Kidney (tissue), 14 donors: Measurements from ENCODE around the gene ZNF219. TPM values are rescaled to one million over a fixed set of nuclear protein-coding genes. Genes with fewer than 3 reads are reported as not detected.

Experiments used
- DNase-seq, 5 donors: peaks; one replicate each; pipeline ENCODE4 v3.0.0-alpha.2; 2013 to 2020
- FAIRE-seq: peaks from 2 replicates; lab custom pipeline; 2012; peaks lifted over from hg19 to GRCh38; lab: Jason Lieb, UNC
- H3K27ac ChIP-seq, 2 donors: one replicate each; pipeline ENCODE4 v1.7.0; 2013; ENCODE audit warnings: low read depth in 2 of 2, low read length in 2 of 2, inconsistent platforms in 1 of 2
- H3K27me3 ChIP-seq: one replicate; pipeline ENCODE4 v1.7.1; 2013; ENCODE audit warnings: low read length, inconsistent platforms; ENCODE audit not compliant: control insufficient read depth, insufficient read depth
- H3K36me3 ChIP-seq, 3 donors: one replicate each; pipeline versions ENCODE4 v1.7.0 to v1.7.1; 2013; ENCODE audit warnings: low read length in 3 of 3, control low read depth in 1 of 3, inconsistent platforms in 1 of 3; ENCODE audit not compliant: insufficient read depth in 3 of 3, control insufficient read depth in 2 of 3
- H3K4me1 ChIP-seq, 3 donors: one replicate each; pipeline versions ENCODE4 v1.7.0 to v1.7.1; 2013; ENCODE audit warnings: low read length in 3 of 3, inconsistent platforms in 1 of 3, low read depth in 1 of 3; ENCODE audit not compliant: control insufficient read depth in 2 of 3, insufficient read depth in 2 of 3
- H3K4me3 ChIP-seq, 3 donors: one replicate each; pipeline versions ENCODE4 v1.7.0 to v1.8.1; 2013; ENCODE audit warnings: low read length in 3 of 3, control low read depth in 1 of 3, inconsistent platforms in 1 of 3
- H3K9ac ChIP-seq, 3 donors: one replicate each; pipeline versions ENCODE4 v1.7.0 to v1.7.1; 2013; ENCODE audit warnings: low read length in 3 of 3, control low read depth in 1 of 3, inconsistent platforms in 1 of 3
- H3K9me3 ChIP-seq, 3 donors: one replicate each; pipeline versions ENCODE4 v1.7.0 to v1.7.1; 2013; ENCODE audit warnings: low read length in 3 of 3, control low read depth in 1 of 3, inconsistent platforms in 1 of 3; ENCODE audit not compliant: control insufficient read depth in 2 of 3, insufficient read depth in 1 of 3
- intact Hi-C: fragments of 100-400 bp; cut with DNase I; formaldehyde crosslinking; loops from one replicate; pipeline ENCODE4 v1.11.1; 2022
- polyA plus RNA-seq: library from polyadenylated mRNA; stranded (reverse); fragments of 350-450 nt; fragmentation: Illumina TruSeq; extraction: RNeasy Lipid Tissue Mini Kit (QIAGEN cat#74804); gene quantifications from one replicate; pipeline ENCODE4 v1.2.3, GENCODE V29; 2014; ENCODE audit warnings: low read depth, low replicate concordance; ENCODE audit not compliant: insufficient read depth
- total RNA-seq: library from RNA; stranded (reverse); fragmentation: NEBNext Ultra II Directional; extraction: Animal tissue kit (Norgen Biotek cat#: 25700); gene quantifications from one replicate; pipeline ENCODE4 v1.2.1, GENCODE V29; 2021
- TF ChIP-seq, protein P1 (sequence below): IDR thresholded peaks from 3 replicates; pipeline ENCODE4 v1.5.1; 2012; ENCODE audit warnings: mild to moderate bottlenecking, moderate library complexity, borderline replicate concordance; ENCODE audit not compliant: insufficient read depth; ENCODE audit errors: extremely low read depth
- donor health status: control.
- donor health status: control.
- donor health status: control.
- donor health status: control.
- donor health status: control.
- donor health status: DM: yes; HTN: yes; CAD: no.
- donor health status: Normal renal cell carcinoma (clear cell type).

Gene ZNF219
- total and polyA plus RNA-seq, 2 donors from 2014 or later: 12.6 to 24.6 TPM

DNA sequence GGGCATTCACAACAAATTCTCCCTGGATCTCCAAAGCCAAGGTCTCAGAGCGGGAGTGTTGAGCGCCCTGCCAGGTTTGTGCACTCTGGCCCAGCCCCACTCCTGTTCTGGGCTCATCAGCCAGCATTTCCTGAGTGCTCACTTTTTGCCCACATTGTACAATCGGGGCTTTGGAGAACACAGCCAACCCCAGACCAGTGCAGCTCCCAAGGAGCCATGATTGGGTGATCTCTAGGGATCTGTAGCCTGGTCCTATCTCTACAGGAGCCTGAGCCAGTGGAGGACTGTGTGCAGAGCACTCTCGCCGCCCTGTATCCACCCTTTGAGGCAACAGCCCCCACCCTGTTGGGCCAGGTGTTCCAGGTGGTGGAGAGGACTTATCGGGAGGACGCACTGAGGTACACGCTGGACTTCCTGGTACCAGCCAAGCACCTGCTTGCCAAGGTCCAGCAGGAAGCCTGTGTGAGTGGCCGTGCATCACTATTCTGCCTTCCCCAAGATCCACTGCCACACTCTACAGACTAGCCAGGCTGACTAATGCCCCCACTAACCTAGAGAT is 25.6 kb downstream of the ZNF219 start:
- H3K9me3 ChIP-seq: no peaks in the 10 kb centered on the region
- no peak for DNase-seq

DNA sequence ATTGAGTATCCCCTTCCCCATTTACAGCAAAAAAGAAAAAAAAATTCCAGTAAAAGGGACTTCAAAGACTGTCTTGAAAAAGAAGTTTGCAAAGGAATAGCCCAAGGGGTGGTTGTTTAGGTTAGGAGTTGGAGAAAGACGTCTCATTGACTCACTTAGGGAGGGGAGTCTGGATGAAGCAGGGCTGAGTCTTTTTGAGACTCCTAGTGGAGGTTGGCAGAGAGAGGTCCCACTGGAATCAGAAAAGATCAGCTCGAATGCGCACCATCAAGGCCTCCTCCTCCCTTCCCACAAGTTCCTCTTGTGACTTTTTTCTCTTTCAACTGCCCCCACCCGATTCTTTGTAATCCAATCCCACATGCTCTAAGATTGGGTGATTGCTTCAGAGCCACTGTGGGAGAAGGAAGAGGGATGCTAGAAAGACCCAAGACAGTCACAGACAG is 26.4 kb downstream of the ZNF219 start:
- Histone ChIP-seq H3K36me3 (peaks cover 7 to 20% (median 18%) of the 10 kb centered on the region in 3 donors), H3K27ac (peak overlapping the region; percentile 85 to 86), H3K27me3 (no peaks in the 10 kb centered on the region), H3K9me3 (no peaks in the 10 kb centered on the region), H3K9ac (peak overlapping the region in 2 of 3 donors; percentile 39 to 61), H3K4me1 (peaks cover 6 to 14% (median 12%) of the 10 kb centered on the region in 3 donors), H3K4me3 (peak overlapping the region; percentile 28 to 80 (median 47))
- TF ChIP-seq, protein P1, sequence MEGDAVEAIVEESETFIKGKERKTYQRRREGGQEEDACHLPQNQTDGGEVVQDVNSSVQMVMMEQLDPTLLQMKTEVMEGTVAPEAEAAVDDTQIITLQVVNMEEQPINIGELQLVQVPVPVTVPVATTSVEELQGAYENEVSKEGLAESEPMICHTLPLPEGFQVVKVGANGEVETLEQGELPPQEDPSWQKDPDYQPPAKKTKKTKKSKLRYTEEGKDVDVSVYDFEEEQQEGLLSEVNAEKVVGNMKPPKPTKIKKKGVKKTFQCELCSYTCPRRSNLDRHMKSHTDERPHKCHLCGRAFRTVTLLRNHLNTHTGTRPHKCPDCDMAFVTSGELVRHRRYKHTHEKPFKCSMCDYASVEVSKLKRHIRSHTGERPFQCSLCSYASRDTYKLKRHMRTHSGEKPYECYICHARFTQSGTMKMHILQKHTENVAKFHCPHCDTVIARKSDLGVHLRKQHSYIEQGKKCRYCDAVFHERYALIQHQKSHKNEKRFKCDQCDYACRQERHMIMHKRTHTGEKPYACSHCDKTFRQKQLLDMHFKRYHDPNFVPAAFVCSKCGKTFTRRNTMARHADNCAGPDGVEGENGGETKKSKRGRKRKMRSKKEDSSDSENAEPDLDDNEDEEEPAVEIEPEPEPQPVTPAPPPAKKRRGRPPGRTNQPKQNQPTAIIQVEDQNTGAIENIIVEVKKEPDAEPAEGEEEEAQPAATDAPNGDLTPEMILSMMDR: no peak
- intact Hi-C loops: no loop called here
- DNase-seq (peak in 2 of 5 donors; percentile 70 to 76), FAIRE-seq (no peak)

More for the DNA sequence above, 25.6 kb downstream of the ZNF219 start:
- Histone ChIP-seq H3K4me3 (no peak overlapping the region), H3K9ac (peak overlapping the region in 1 of 3 donors; percentile 61), H3K27me3 (no peaks in the 10 kb centered on the region), H3K36me3 (peaks cover 9 to 24% (median 22%) of the 10 kb centered on the region in 3 donors), H3K27ac (no peak overlapping the region), H3K4me1 (peaks cover 6 to 14% (median 12%) of the 10 kb centered on the region in 3 donors)
- TF ChIP-seq, protein P1: no peak
- intact Hi-C loops: no loop called here
- no peak for FAIRE-seq

DNA sequence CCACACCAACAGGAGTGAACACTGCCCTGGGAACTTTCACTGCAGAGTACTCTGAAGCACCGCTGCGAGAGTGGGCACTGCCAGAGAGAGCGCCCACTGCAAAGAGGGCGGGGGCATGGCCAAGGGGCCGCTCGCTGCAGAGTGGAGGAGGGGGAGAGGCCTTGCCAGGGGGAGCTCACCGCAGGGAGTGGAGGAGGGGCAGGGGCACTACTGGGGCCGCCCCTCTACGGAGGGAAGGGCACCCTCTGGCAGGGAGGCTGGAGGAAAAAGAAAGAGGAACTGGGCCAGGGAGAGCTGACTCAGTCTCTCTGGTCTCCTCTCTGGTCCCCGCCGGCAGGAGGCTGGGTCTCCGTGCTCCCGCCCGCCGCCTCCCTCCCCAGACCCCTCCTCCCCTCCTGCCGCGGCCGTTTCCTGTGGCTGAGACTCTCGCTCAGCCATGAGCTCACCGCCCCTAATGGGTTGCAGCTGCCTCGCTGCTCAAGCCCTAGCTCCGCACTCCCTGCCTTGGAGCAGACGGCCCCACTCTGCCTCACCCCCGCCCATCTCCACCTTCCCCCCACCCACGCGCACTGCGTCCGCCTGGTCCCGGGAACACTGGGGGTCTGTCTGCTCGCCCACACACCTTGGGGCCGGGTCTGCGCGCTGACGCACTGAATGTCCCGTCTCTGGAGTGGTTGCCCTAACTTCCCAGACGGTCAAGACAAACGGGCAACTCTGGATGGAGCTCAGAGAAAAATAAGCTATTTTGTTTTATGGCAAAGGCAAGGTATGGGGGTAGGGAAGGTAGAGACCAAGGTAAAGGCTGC is 27.0 kb downstream of the ZNF219 start:
- Histone ChIP-seq H3K27me3 (no peaks in the 10 kb centered on the region), H3K9me3 (no peaks in the 10 kb centered on the region), H3K4me1 (peaks cover 6 to 14% (median 12%) of the 10 kb centered on the region in 3 donors), H3K9ac (peak overlapping the region; percentile 78 to 87 (median 83)), H3K27ac (peak overlapping the region; percentile 85 to 86), H3K36me3 (peaks cover 7 to 16% (median 16%) of the 10 kb centered on the region in 3 donors), H3K4me3 (peak overlapping the region; percentile 80 to 90 (median 82))
- FAIRE-seq (no peak), DNase-seq (peak; percentile 93 to 97 (median 95))
- TF ChIP-seq, protein P1: no peak
- intact Hi-C loops: no loop called here
